HepG2 (cell line): ENCODE data around the gene FERMT2. TPM values are rescaled to one million over a fixed set of nuclear protein-coding genes. Genes with fewer than 3 reads are reported as not detected.
A peak's percentile ranks its signal among the peaks of the same experiment; 100 is the strongest.

Source experiments
- AHDC1 ChIP-seq: sonication (generic); formaldehyde crosslinking; IDR thresholded peaks from 2 replicates; pipeline ENCODE4 v1.5.1; 2020; ENCODE audit warnings: mild to moderate bottlenecking, missing genetic modification reagents, borderline replicate concordance
- DZIP1 ChIP-seq: sonication (generic); formaldehyde crosslinking; IDR thresholded peaks from 2 replicates; pipeline ENCODE4 v1.5.0; 2020; ENCODE audit warnings: mild to moderate bottlenecking, missing genetic modification reagents
- ELK4 ChIP-seq: sonication (generic); formaldehyde crosslinking; IDR thresholded peaks from 2 replicates; pipeline ENCODE4 v1.9.0; 2021; ENCODE audit warnings: missing genetic modification reagents, borderline replicate concordance
- HINFP ChIP-seq: sonication (generic); formaldehyde crosslinking; IDR thresholded peaks from 2 replicates; pipeline ENCODE4 v1.4.0; 2020; ENCODE audit warnings: low read depth, mild to moderate bottlenecking, missing genetic modification reagents
- KDM5A ChIP-seq: fragments of 200-600 bp; sonication (generic); IDR thresholded peaks from 2 replicates; pipeline ENCODE4 v1.7.0; 2018; ENCODE audit warnings: antibody characterized with exemption, mild to moderate bottlenecking, low read length, borderline replicate concordance
- KDM6A ChIP-seq: IDR thresholded peaks from 2 replicates; pipeline ENCODE4 v1.6.1; 2016; ENCODE audit warnings: low read depth
- NFYB ChIP-seq: sonication (generic); formaldehyde crosslinking; IDR thresholded peaks from 2 replicates; pipeline ENCODE4 v1.4.0; 2020; ENCODE audit warnings: missing genetic modification reagents
- PLRG1 ChIP-seq: fragments of 450-650 bp; conservative IDR thresholded peaks from 2 replicates; pipeline ENCODE4 v1.6.1; 2016
- YY1 ChIP-seq: IDR thresholded peaks from 2 replicates; pipeline ENCODE4 v1.6.1; 2011; ENCODE audit warnings: low read length, low read depth, moderate library complexity, mild to moderate bottlenecking; ENCODE audit not compliant: insufficient read depth, insufficient replicate concordance
- ZBTB44 ChIP-seq: sonication (generic); formaldehyde crosslinking; IDR thresholded peaks from 2 replicates; pipeline ENCODE4 v1.4.0; 2020; ENCODE audit warnings: missing genetic modification reagents
- ZFP37 ChIP-seq: sonication (generic); formaldehyde crosslinking; IDR thresholded peaks from 2 replicates; pipeline ENCODE4 v1.4.0; 2020; ENCODE audit warnings: missing genetic modification reagents, borderline replicate concordance
- ZNF207 ChIP-seq: fragments of 450-650 bp; IDR thresholded peaks from 2 replicates; pipeline ENCODE4 v1.6.1; 2016; ENCODE audit warnings: antibody characterized with exemption, borderline replicate concordance
- ZNF543 ChIP-seq: sonication (generic); formaldehyde crosslinking; IDR thresholded peaks from 2 replicates; pipeline ENCODE4 v1.4.0; 2020; ENCODE audit warnings: mild to moderate bottlenecking, missing genetic modification reagents
- ZNF691 ChIP-seq: sonication (generic); formaldehyde crosslinking; IDR thresholded peaks from 2 replicates; pipeline ENCODE4 v1.4.0; 2020; ENCODE audit warnings: missing genetic modification reagents, low read depth, mild to moderate bottlenecking, borderline replicate concordance
- ZNF703 ChIP-seq: sonication (generic); formaldehyde crosslinking; IDR thresholded peaks from 2 replicates; pipeline ENCODE4 v1.5.1; 2020; ENCODE audit warnings: missing genetic modification reagents, mild to moderate bottlenecking, moderate library complexity, borderline replicate concordance
- polyA plus RNA-seq, 8 experiments: library from polyadenylated mRNA; depleted of rRNA in 3 of 8; stranded (reverse) in 7 of 8; unstranded in 1 of 8; fragments of >200 nt; fragmentation: Illumina TruSeq in 4 of 8; extraction: Trizol in 4 of 8; gene quantifications; 2 replicates each; pipeline versions ENCODE4 v1.2.1 to v1.2.3, GENCODE V29; 2011 to 2016; ENCODE audit warnings: low read depth in 4 of 8, missing spikeins in 1 of 8, mixed read lengths in 1 of 8; ENCODE audit not compliant: insufficient read depth in 1 of 8
- total RNA-seq, 5 experiments: library from RNA; depleted of rRNA; stranded (reverse); fragments of >200 nt; fragmentation: Illumina TruSeq; extraction: Trizol; gene quantifications; 2 replicates each; pipeline ENCODE4 v1.2.3, GENCODE V29; 2016; ENCODE audit warnings: low read depth in 1 of 5

FERMT2 gene
- total and polyA plus RNA-seq, 2 of the 13 experiments (the other 11 are each of a cell fraction or from before 2014, with no cell fraction given) = 36.2 to 60.4 TPM

GRCh38 chr14:52821805-52822250 is 129.0 kb downstream of the FERMT2 start (continued):
- TF ChIP-seq AHDC1 (CRISPR knock-in tag) = peak; percentile 99
- no peak for TF ChIP-seq DZIP1 (CRISPR knock-in tag)
- TF ChIP-seq ZNF207 = no peak
- TF ChIP-seq ELK4 = no peak
- TF ChIP-seq PLRG1 = no peak
- TF ChIP-seq KDM6A (CRISPR knock-in tag) = peak; percentile 96
- no peak for TF ChIP-seq HINFP (CRISPR knock-in tag)
- TF ChIP-seq KDM5A = no peak
- no peak for TF ChIP-seq ZNF691 (CRISPR knock-in tag)
- no peak for TF ChIP-seq ZNF543 (CRISPR knock-in tag)
- no peak for TF ChIP-seq ZNF703 (CRISPR knock-in tag)
- peak; percentile 12 for TF ChIP-seq YY1
- TF ChIP-seq NFYB (CRISPR knock-in tag) = no peak
- TF ChIP-seq ZBTB44 (CRISPR knock-in tag) = no peak
- no peak for TF ChIP-seq ZFP37 (CRISPR knock-in tag)
